ENCODE results near the gene AATK.
"Not testable (repeated sequence)": the region's sequence is repeated elsewhere in the genome, so short reads cannot be mapped to it uniquely, and the experiment has no call there.

GRCh38 chr17:81078026-81078913, 87.8 kb downstream of the AATK start:
- TF ChIP-seq CTCF, POLR2A (IDR thresholded peaks at IDR 0.05): not testable (repeated sequence)

Measured in adrenal gland (tissue), 5 donors.